ENCODE results near the gene AVEN.
"Not testable (repeated sequence)": the region's sequence is repeated elsewhere in the genome, so short reads cannot be mapped to it uniquely, and the experiment has no call there.

GRCh38 chr15:34050385-34050784, 11.4 kb upstream of the AVEN start:
- TF ChIP-seq, protein P1, sequence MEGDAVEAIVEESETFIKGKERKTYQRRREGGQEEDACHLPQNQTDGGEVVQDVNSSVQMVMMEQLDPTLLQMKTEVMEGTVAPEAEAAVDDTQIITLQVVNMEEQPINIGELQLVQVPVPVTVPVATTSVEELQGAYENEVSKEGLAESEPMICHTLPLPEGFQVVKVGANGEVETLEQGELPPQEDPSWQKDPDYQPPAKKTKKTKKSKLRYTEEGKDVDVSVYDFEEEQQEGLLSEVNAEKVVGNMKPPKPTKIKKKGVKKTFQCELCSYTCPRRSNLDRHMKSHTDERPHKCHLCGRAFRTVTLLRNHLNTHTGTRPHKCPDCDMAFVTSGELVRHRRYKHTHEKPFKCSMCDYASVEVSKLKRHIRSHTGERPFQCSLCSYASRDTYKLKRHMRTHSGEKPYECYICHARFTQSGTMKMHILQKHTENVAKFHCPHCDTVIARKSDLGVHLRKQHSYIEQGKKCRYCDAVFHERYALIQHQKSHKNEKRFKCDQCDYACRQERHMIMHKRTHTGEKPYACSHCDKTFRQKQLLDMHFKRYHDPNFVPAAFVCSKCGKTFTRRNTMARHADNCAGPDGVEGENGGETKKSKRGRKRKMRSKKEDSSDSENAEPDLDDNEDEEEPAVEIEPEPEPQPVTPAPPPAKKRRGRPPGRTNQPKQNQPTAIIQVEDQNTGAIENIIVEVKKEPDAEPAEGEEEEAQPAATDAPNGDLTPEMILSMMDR (IDR thresholded peaks at IDR 0.05) = not testable (repeated sequence)
- not testable (repeated sequence) for TF ChIP-seq POLR2A (IDR thresholded peaks at IDR 0.05)
